H9 (cell line): ENCODE results near the gene MAML3. TPM values are rescaled to one million over a fixed set of nuclear protein-coding genes. Genes with fewer than 3 reads are reported as not detected.

Experiments
- DNase-seq: peaks from one replicate; pipeline ENCODE4 v3.0.0-alpha.2; 2017
- H2AFZ ChIP-seq: one replicate; pipeline ENCODE4 v1.6.1; 2013; ENCODE audit warnings: mild to moderate bottlenecking, low read length, control low read depth, moderate library complexity
- H2AK5ac ChIP-seq: 2 replicates; pipeline ENCODE4 v1.6.1; 2013; ENCODE audit warnings: low read length, control low read depth, mixed read lengths; ENCODE audit not compliant: insufficient read length
- H2BK120ac ChIP-seq: one replicate; pipeline ENCODE4 v1.6.1; 2013; ENCODE audit warnings: low read depth, mild to moderate bottlenecking, low read length, control low read depth, inconsistent platforms; ENCODE audit not compliant: poor library complexity, severe bottlenecking
- H2BK12ac ChIP-seq: 2 replicates; pipeline ENCODE4 v1.6.1; 2013; ENCODE audit warnings: low read length, control low read depth, mixed read lengths, low read depth; ENCODE audit not compliant: insufficient read length
- H2BK15ac ChIP-seq: 2 replicates; pipeline ENCODE4 v1.6.1; 2013; ENCODE audit warnings: low read depth, low read length, control low read depth
- H2BK20ac ChIP-seq: one replicate; pipeline ENCODE4 v1.6.1; 2013; ENCODE audit warnings: low read depth, mild to moderate bottlenecking, low read length, control low read depth, inconsistent platforms; ENCODE audit not compliant: poor library complexity, severe bottlenecking
- H2BK5ac ChIP-seq: 2 replicates; pipeline ENCODE4 v1.6.1; 2013; ENCODE audit warnings: low read length, control low read depth, mixed read lengths; ENCODE audit not compliant: insufficient read length
- H3K14ac ChIP-seq: 2 replicates; pipeline ENCODE4 v1.6.1; 2013; ENCODE audit warnings: low read length, control low read depth; ENCODE audit not compliant: insufficient read depth
- H3K18ac ChIP-seq: 2 replicates; pipeline ENCODE4 v1.6.1; 2013; ENCODE audit warnings: low read depth, mild to moderate bottlenecking, mixed read lengths, low read length, control low read depth; ENCODE audit not compliant: insufficient read length
- H3K23ac ChIP-seq: 2 replicates; pipeline ENCODE4 v1.6.1; 2013; ENCODE audit warnings: low read length, control low read depth, mixed read lengths, low read depth; ENCODE audit not compliant: insufficient read length
- H3K23me2 ChIP-seq: 2 replicates; pipeline ENCODE4 v1.6.1; 2013; ENCODE audit warnings: low read depth, mild to moderate bottlenecking, mixed read lengths, low read length, control low read depth; ENCODE audit not compliant: insufficient read length, poor library complexity, severe bottlenecking
- H3K27ac ChIP-seq: 2 replicates; pipeline ENCODE4 v1.5.1; 2013; ENCODE audit warnings: low read length, control low read depth, mixed read lengths, low read depth; ENCODE audit not compliant: insufficient read length
- H3K27me3 ChIP-seq: 2 replicates; pipeline ENCODE4 v1.6.1; 2013; ENCODE audit warnings: low read length, control low read depth, inconsistent platforms; ENCODE audit not compliant: insufficient read depth
- H3K4ac ChIP-seq: 2 replicates; pipeline ENCODE4 v1.6.1; 2013; ENCODE audit warnings: low read depth, mild to moderate bottlenecking, control low read depth, inconsistent platforms, low read length, moderate library complexity
- H3K4me1 ChIP-seq: 2 replicates; pipeline ENCODE4 v1.6.1; 2013; ENCODE audit warnings: low read length, control low read depth, inconsistent platforms; ENCODE audit not compliant: insufficient read depth
- H3K4me2 ChIP-seq: 2 replicates; pipeline ENCODE4 v1.6.1; 2013; ENCODE audit warnings: low read length, control low read depth, mixed read lengths; ENCODE audit not compliant: insufficient read length, insufficient read depth
- H3K56ac ChIP-seq: 2 replicates; pipeline ENCODE4 v1.6.1; 2013; ENCODE audit warnings: low read depth, mild to moderate bottlenecking, mixed read lengths, low read length, control low read depth; ENCODE audit not compliant: insufficient read length
- H3K79me1 ChIP-seq: 2 replicates; pipeline ENCODE4 v1.6.1; 2013; ENCODE audit warnings: low read depth, mild to moderate bottlenecking, moderate library complexity, low read length, control low read depth, inconsistent platforms; ENCODE audit not compliant: insufficient read depth, poor library complexity, severe bottlenecking
- H3K79me2 ChIP-seq: 2 replicates; pipeline ENCODE4 v1.6.1; 2013; ENCODE audit warnings: low read length, control low read depth, inconsistent platforms; ENCODE audit not compliant: insufficient read depth
- H3K9ac ChIP-seq: 2 replicates; pipeline ENCODE4 v1.6.1; 2013; ENCODE audit warnings: low read length, control low read depth, mixed read lengths; ENCODE audit not compliant: insufficient read length; ENCODE audit errors: extremely low read depth
- H3K9me3 ChIP-seq: one replicate; pipeline ENCODE4 v1.6.1; 2013; ENCODE audit warnings: low read depth, low read length, inconsistent platforms; ENCODE audit not compliant: control insufficient read depth
- H3T11ph ChIP-seq: one replicate; pipeline ENCODE4 v1.6.1; 2013; ENCODE audit warnings: mild to moderate bottlenecking, low read length, control low read depth, inconsistent platforms
- H4K20me1 ChIP-seq: one replicate; pipeline ENCODE4 v1.6.1; 2013; ENCODE audit not compliant: control insufficient read depth, insufficient read length, insufficient read depth
- H4K5ac ChIP-seq: 2 replicates; pipeline ENCODE4 v1.6.1; 2013; ENCODE audit warnings: low read depth, mild to moderate bottlenecking, mixed read lengths, low read length, control low read depth; ENCODE audit not compliant: insufficient read length
- H4K8ac ChIP-seq: replicated peaks from 2 replicates; pipeline ENCODE4 v1.6.1; 2013; ENCODE audit warnings: low read length, control low read depth, mixed read lengths, low read depth; ENCODE audit not compliant: insufficient read length
- H4K91ac ChIP-seq: 2 replicates; pipeline ENCODE4 v1.6.1; 2013; ENCODE audit warnings: low read depth, mild to moderate bottlenecking, moderate library complexity, mixed read lengths, low read length, control low read depth; ENCODE audit not compliant: insufficient read length
- H3K27ac Mint-ChIP-seq, 3 experiments: 2 replicates in 2 of 3; 3 replicates in 1 of 3; pipeline ENCODE4 v1.8.0; 2020 to 2021; ENCODE audit warnings: mixed read lengths in 3 of 3, mild to moderate bottlenecking in 1 of 3, moderate library complexity in 1 of 3
- H3K27me3 Mint-ChIP-seq: 2 replicates; pipeline ENCODE4 v1.8.0; 2021; ENCODE audit warnings: low read depth, mild to moderate bottlenecking, moderate library complexity, mixed read lengths
- H3K36me3 Mint-ChIP-seq, 3 experiments: 2 replicates in 2 of 3; 3 replicates in 1 of 3; pipeline ENCODE4 v1.8.0; 2020 to 2021; ENCODE audit warnings: low read depth in 3 of 3, mixed read lengths in 3 of 3; ENCODE audit not compliant: insufficient read depth in 1 of 3
- H3K4me1 Mint-ChIP-seq, 2 experiments: 2 replicates each; pipeline ENCODE4 v1.8.0; 2020; ENCODE audit warnings: mixed read lengths in 2 of 2
- H3K4me3 Mint-ChIP-seq, 2 experiments: 2 replicates in 1 of 2; 3 replicates in 1 of 2; pipeline ENCODE4 v1.8.0; 2020 to 2021; ENCODE audit warnings: mild to moderate bottlenecking in 2 of 2, mixed read lengths in 2 of 2, moderate library complexity in 1 of 2
- H3K9me3 Mint-ChIP-seq, 2 experiments: 2 replicates in 1 of 2; 3 replicates in 1 of 2; pipeline ENCODE4 v1.8.0; 2020; ENCODE audit warnings: mild to moderate bottlenecking in 2 of 2, mixed read lengths in 2 of 2, moderate library complexity in 1 of 2
- CTCF ChIP-seq: fragments of 200-600 bp; sonication (generic); conservative IDR thresholded peaks from 3 replicates; pipeline ENCODE4 v1.8.0; 2021; ENCODE audit warnings: antibody characterized with exemption, mild to moderate bottlenecking
- WGBS: extraction: QIAGEN DNeasy Blood & Tissue Kit; methylation state at CpG from one replicate; pipeline ENCODE4 v1.1.7; 2013; ENCODE audit warnings: missing lambda C conversion rate, low lambda C conversion rate, mixed read lengths; ENCODE audit not compliant: insufficient read length; ENCODE audit errors: extremely low coverage; 5-methylcytosine and 5-hydroxymethylcytosine counted together
- total RNA-seq: library from RNA; stranded (reverse); gene quantifications from 2 replicates; pipeline ENCODE4 v1.2.1, GENCODE V29; 2021

MAML3 gene
- total RNA-seq, 1 experiment from 2014 or later, result 3.9 TPM

GRCh38 chr4:139834226-139834662, 319.7 kb downstream of the MAML3 start:
- Histone ChIP-seq H4K8ac (no peak overlapping the region), H3T11ph (no peak overlapping the region), H3K23me2 (no peaks in the 10 kb centered on the region), H3K9ac (no peak overlapping the region), H2BK20ac (no peak overlapping the region), H4K20me1 (no peaks in the 10 kb centered on the region), H2BK12ac (no peak overlapping the region), H3K14ac (no peak overlapping the region), H4K91ac (no peak overlapping the region), H3K18ac (no peak overlapping the region), H3K4ac (no peak overlapping the region), H2BK120ac (no peak overlapping the region), H3K4me1 (peaks cover 16% of the 10 kb centered on the region), H3K4me2 (no peak overlapping the region), H2AK5ac (no peak overlapping the region), H3K79me2 (no peaks in the 10 kb centered on the region), H2BK15ac (no peak overlapping the region), H2AFZ (no peak overlapping the region), H4K5ac (no peak overlapping the region), H3K27ac (no peak overlapping the region), H2BK5ac (no peak overlapping the region), H3K79me1 (no peaks in the 10 kb centered on the region), H3K23ac (no peak overlapping the region), H3K9me3 (no peaks in the 10 kb centered on the region), H3K27me3 (no peaks in the 10 kb centered on the region), H3K56ac (no peak overlapping the region)
- DNase-seq, result peak; percentile 60
- H3K4me1 Mint-ChIP-seq, result peaks cover 34 to 43% of the 10 kb centered on the region in 2 experiments
- WGBS, result no CpG with 5 or more reads among the region's 8 CpGs
- no peaks in the 10 kb centered on the region for H3K9me3 Mint-ChIP-seq
- no peak; the same call in 2 of the 3 replicates for TF ChIP-seq CTCF
- H3K27ac Mint-ChIP-seq, result peak overlapping the region; percentile 58 to 76 (median 68); a peak in 3 of 7 replicates
- no peak overlapping the region for H3K4me3 Mint-ChIP-seq
- peaks cover 0 to 4% (median 0%) of the 10 kb centered on the region in 3 experiments; a peak in 1 of 7 replicates for H3K36me3 Mint-ChIP-seq
- H3K27me3 Mint-ChIP-seq, result no peaks in the 10 kb centered on the region
